Keratinocyte (primary cell): ENCODE results near the gene ADAMTS6. TPM values are rescaled to one million over a fixed set of nuclear protein-coding genes. Genes with fewer than 3 reads are reported as not detected.
A peak's percentile ranks its signal among the peaks of the same experiment; 100 is the strongest.

ENCODE experiments used
- DNase-seq: peaks from one replicate; pipeline ENCODE4 v3.0.0-alpha.2; 2011; ENCODE audit warnings: low read depth, missing footprints, low spot score
- FAIRE-seq: peaks from 2 replicates; lab custom pipeline; 2011; peaks lifted over from hg19 to GRCh38; lab: Jason Lieb, UNC
- H2AFZ ChIP-seq: 2 replicates; pipeline ENCODE4 v1.6.0; 2012; ENCODE audit warnings: low read length, control low read depth, inconsistent platforms; ENCODE audit not compliant: control insufficient read depth
- H3K27ac ChIP-seq: 2 replicates; pipeline ENCODE4 v1.5.1; 2011; ENCODE audit warnings: low read length; ENCODE audit not compliant: control insufficient read depth, insufficient read depth
- H3K27me3 ChIP-seq: 3 replicates; pipeline ENCODE4 v1.6.0; 2011; ENCODE audit warnings: low read length; ENCODE audit not compliant: control insufficient read depth, insufficient read depth; ENCODE audit errors: extremely low read depth
- H3K36me3 ChIP-seq, 2 experiments: 2 replicates in 1 of 2; 3 replicates in 1 of 2; pipeline ENCODE4 v1.5.1; 2011; ENCODE audit warnings: low read length in 2 of 2, mild to moderate bottlenecking in 1 of 2; ENCODE audit not compliant: control insufficient read depth in 2 of 2, insufficient read depth in 2 of 2; ENCODE audit errors: extremely low read depth in 1 of 2
- H3K4me1 ChIP-seq: 3 replicates; pipeline ENCODE4 v1.5.1; 2011; ENCODE audit warnings: low read length; ENCODE audit not compliant: control insufficient read depth, insufficient read depth; ENCODE audit errors: extremely low read depth
- H3K4me2 ChIP-seq: 3 replicates; pipeline ENCODE4 v1.6.0; 2011; ENCODE audit warnings: low read depth, low read length; ENCODE audit not compliant: control insufficient read depth, insufficient read depth; ENCODE audit errors: extremely low read depth
- H3K4me3 ChIP-seq, 3 experiments: fragments of 200-600 bp in 1 of 3; sonication (generic) in 1 of 3; 2 replicates in 2 of 3; 3 replicates in 1 of 3; pipeline ENCODE4 v1.5.1; 2011 to 2016; ENCODE audit warnings: low read length in 3 of 3, mild to moderate bottlenecking in 3 of 3, control low read depth in 2 of 3, inconsistent platforms in 1 of 3, low read depth in 1 of 3, mixed read lengths in 1 of 3, mixed run types in 1 of 3, moderate library complexity in 1 of 3; ENCODE audit not compliant: control insufficient read depth in 2 of 3, insufficient read depth in 2 of 3; ENCODE audit errors: extremely low read depth in 1 of 3
- H3K79me2 ChIP-seq: 2 replicates; pipeline ENCODE4 v1.6.0; 2012; ENCODE audit warnings: low read length; ENCODE audit not compliant: control insufficient read depth, insufficient read depth
- H3K9ac ChIP-seq: 3 replicates; pipeline ENCODE4 v1.6.0; 2011; ENCODE audit warnings: low read length; ENCODE audit not compliant: control insufficient read depth, insufficient read depth; ENCODE audit errors: extremely low read depth
- H3K9me1 ChIP-seq: 3 replicates; pipeline ENCODE4 v1.6.0; 2011; ENCODE audit warnings: low read length; ENCODE audit not compliant: control insufficient read depth, insufficient read depth; ENCODE audit errors: extremely low read depth
- H3K9me3 ChIP-seq: 2 replicates; pipeline ENCODE4 v1.5.1; 2012; ENCODE audit warnings: low read depth, low read length; ENCODE audit not compliant: control insufficient read depth
- H4K20me1 ChIP-seq: 3 replicates; pipeline ENCODE4 v1.6.0; 2011; ENCODE audit warnings: low read length; ENCODE audit not compliant: control insufficient read depth, insufficient read depth; ENCODE audit errors: extremely low read depth
- CTCF ChIP-seq, 3 experiments: IDR thresholded peaks in 1 of 3; conservative IDR thresholded peaks in 1 of 3; optimal IDR thresholded peaks in 1 of 3; 2 replicates in 2 of 3; 3 replicates in 1 of 3; pipeline versions ENCODE3 to v1.5.1; 2011; ENCODE audit warnings: low read length in 3 of 3, mild to moderate bottlenecking in 3 of 3, moderate library complexity in 2 of 3, control low read depth in 1 of 3, inconsistent platforms in 1 of 3; ENCODE audit not compliant: insufficient read depth in 2 of 3; ENCODE audit errors: extremely low read depth in 1 of 3
- EZH2 ChIP-seq: IDR thresholded peaks from one replicate; pipeline ENCODE4 v1.6.1; 2012; ENCODE audit warnings: inconsistent platforms, mild to moderate bottlenecking, low read length, moderate library complexity
- dilution Hi-C: fragments of 300-500 bp; cut with MboI; formaldehyde crosslinking; loops from one replicate; pipeline ENCODE4 v1.7.0; 2020; ENCODE audit warnings: low sequenced_read_pairs; ENCODE audit not compliant: extremely low pct_ligation_motif_present
- polyA plus RNA-seq, 5 experiments: library from polyadenylated mRNA; depleted of rRNA in 3 of 5; stranded (reverse) in 3 of 5; stranded (forward) in 1 of 5; unstranded in 1 of 5; fragments of >200 nt; gene quantifications; 1 replicate in 1 of 5; 2 replicates in 3 of 5; 3 replicates in 1 of 5; pipeline versions ENCODE4 v1.2.1 to v1.2.3, GENCODE V29; 2011 to 2012; ENCODE audit warnings: missing spikeins in 2 of 5, low read depth in 1 of 5, low replicate concordance in 1 of 5

ADAMTS6 gene
- polyA plus RNA-seq, 1 donor (not counting 4 experiments of a cell fraction or from before 2014, with no cell fraction given): 10.9 TPM

DNA sequence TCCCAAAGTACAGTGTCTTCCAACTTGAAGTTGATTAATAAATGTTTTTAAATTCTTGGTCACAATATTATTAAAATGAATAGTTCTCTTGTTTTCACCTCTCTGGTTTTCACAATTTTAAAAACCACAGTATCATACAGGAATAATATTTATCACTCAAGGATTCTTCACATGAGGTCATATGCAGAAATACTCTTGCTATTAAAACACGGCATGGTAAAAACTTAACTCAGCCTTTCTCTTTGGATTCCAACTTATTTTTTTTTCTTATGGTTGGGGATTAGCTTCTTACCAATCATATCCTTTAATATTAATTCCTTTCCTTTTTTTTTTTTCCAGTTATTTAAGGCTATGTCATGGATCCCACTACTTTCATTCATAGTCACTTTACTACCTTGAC lies 289.4 kb downstream of the ADAMTS6 start:
- Histone ChIP-seq H3K27ac (peak overlapping the region; percentile 0), H4K20me1 (no peaks in the 10 kb centered on the region), H2AFZ (no peak overlapping the region), H3K27me3 (no peaks in the 10 kb centered on the region), H3K9me3 (no peaks in the 10 kb centered on the region), H3K9me1 (no peaks in the 10 kb centered on the region), H3K4me3 (no peak overlapping the region), H3K36me3 (peaks cover 2 to 25% of the 10 kb centered on the region in 2 experiments), H3K4me2 (no peak overlapping the region), H3K79me2 (peaks cover 8% of the 10 kb centered on the region), H3K9ac (no peak overlapping the region), H3K4me1 (peaks cover 33% of the 10 kb centered on the region)
- dilution Hi-C loops: no loop called here
- FAIRE-seq (no peak), DNase-seq (no peak)
- TF ChIP-seq CTCF (optimal IDR thresholded peaks at IDR 0.05 in 1 of 3, IDR thresholded peaks at IDR 0.05 in 1 of 3, conservative IDR thresholded peaks at IDR 0.05 in 1 of 3; ENCODE audit: extremely low read depth in 1 of 3, insufficient read depth in 2 of 3, low read length in 3 of 3) (no peak), EZH2 (no peak)

- Histone ChIP-seq H3K9ac (no peak overlapping the region), H3K4me1 (peaks cover 27% of the 10 kb centered on the region), H3K9me3 (no peaks in the 10 kb centered on the region), H3K9me1 (no peaks in the 10 kb centered on the region), H3K36me3 (peaks cover 2 to 20% of the 10 kb centered on the region in 2 experiments), H3K4me2 (no peak overlapping the region), H3K27me3 (no peaks in the 10 kb centered on the region), H3K79me2 (peaks cover 4% of the 10 kb centered on the region), H4K20me1 (no peaks in the 10 kb centered on the region), H3K4me3 (no peak overlapping the region), H3K27ac (peak overlapping the region; percentile 74), H2AFZ (no peak overlapping the region)
- dilution Hi-C loops: no loop called here
- DNase-seq (no peak), FAIRE-seq (no peak)
- no peak for TF ChIP-seq CTCF (optimal IDR thresholded peaks at IDR 0.05 in 1 of 3, IDR thresholded peaks at IDR 0.05 in 1 of 3, conservative IDR thresholded peaks at IDR 0.05 in 1 of 3; ENCODE audit: extremely low read depth in 1 of 3, insufficient read depth in 2 of 3, low read length in 3 of 3)
- no peak for TF ChIP-seq EZH2
Measured at GRCh38 chr5:65191554-65192135, 290.1 kb downstream of the ADAMTS6 start.
